Liver (tissue), 9 donors: ENCODE data around the gene TAGLN2. TPM values are rescaled to one million over a fixed set of nuclear protein-coding genes. Genes with fewer than 3 reads are reported as not detected.

Experiments
- DNase-seq: peaks from one replicate; pipeline ENCODE4 v3.0.0-alpha.2; 2017; ENCODE audit warnings: low spot score
- H3K27ac ChIP-seq, 2 donors: one replicate each; pipeline ENCODE4 v1.7.0; 2013; ENCODE audit warnings: inconsistent platforms in 2 of 2, low read length in 2 of 2, control low read depth in 1 of 2, low read depth in 1 of 2, mild to moderate bottlenecking in 1 of 2
- H3K27me3 ChIP-seq, 4 donors: one replicate each; pipeline versions ENCODE4 v1.6.1 to v1.7.0; 2013; ENCODE audit warnings: low read length in 3 of 4, inconsistent platforms in 1 of 4, mild to moderate bottlenecking in 1 of 4, moderate library complexity in 1 of 4; ENCODE audit not compliant: control insufficient read depth in 4 of 4, insufficient read depth in 4 of 4
- H3K36me3 ChIP-seq, 4 donors: one replicate each; pipeline versions ENCODE4 v1.6.1 to v1.7.0; 2013; ENCODE audit warnings: low read length in 3 of 4, mild to moderate bottlenecking in 3 of 4, low read depth in 1 of 4, moderate library complexity in 1 of 4; ENCODE audit not compliant: control insufficient read depth in 4 of 4, insufficient read depth in 3 of 4
- H3K4me1 ChIP-seq, 4 donors: one replicate each; pipeline versions ENCODE4 v1.6.1 to v1.7.0; 2013; ENCODE audit warnings: low read length in 3 of 4, mild to moderate bottlenecking in 3 of 4, moderate library complexity in 1 of 4; ENCODE audit not compliant: control insufficient read depth in 4 of 4, insufficient read depth in 4 of 4
- H3K4me3 ChIP-seq, 3 donors: one replicate each; pipeline versions ENCODE4 v1.6.1 to v1.7.0; 2013; ENCODE audit warnings: low read length in 3 of 3, control low read depth in 1 of 3, low read depth in 1 of 3, mild to moderate bottlenecking in 1 of 3
- H3K9ac ChIP-seq, 2 donors: one replicate each; pipeline ENCODE4 v1.7.0; 2013; ENCODE audit warnings: low read length in 2 of 2, mild to moderate bottlenecking in 2 of 2, moderate library complexity in 2 of 2, control low read depth in 1 of 2, low read depth in 1 of 2
- H3K9me3 ChIP-seq, 4 donors: one replicate each; pipeline versions ENCODE4 v1.6.1 to v1.7.0; 2013; ENCODE audit warnings: low read length in 3 of 4; ENCODE audit not compliant: control insufficient read depth in 4 of 4
- EGR1 ChIP-seq, 2 donors: IDR thresholded peaks; 2 replicates each; pipeline ENCODE4 v1.6.1; 2016 to 2018; ENCODE audit warnings: antibody characterized with exemption in 2 of 2, low read depth in 2 of 2
- FOXA1 ChIP-seq: IDR thresholded peaks from 2 replicates; pipeline ENCODE4 v1.6.1; 2016; ENCODE audit warnings: antibody characterized with exemption
- FOXA2 ChIP-seq: IDR thresholded peaks from 2 replicates; pipeline ENCODE4 v1.6.1; 2016; ENCODE audit warnings: antibody characterized with exemption
- GABPA ChIP-seq, 2 donors: IDR thresholded peaks in 1 of 2; conservative IDR thresholded peaks in 1 of 2; 2 replicates each; pipeline ENCODE4 v1.6.1; 2016; ENCODE audit warnings: antibody characterized with exemption in 2 of 2, mild to moderate bottlenecking in 1 of 2, moderate library complexity in 1 of 2
- HNF4A ChIP-seq, 2 donors: conservative IDR thresholded peaks; 2 replicates each; pipeline ENCODE4 v1.6.1; 2016; ENCODE audit warnings: antibody characterized with exemption in 2 of 2, mild to moderate bottlenecking in 2 of 2
- HNF4G ChIP-seq: IDR thresholded peaks from 2 replicates; pipeline ENCODE4 v1.6.1; 2016; ENCODE audit warnings: antibody characterized with exemption
- JUND ChIP-seq, 2 donors: IDR thresholded peaks; 2 replicates each; pipeline ENCODE4 v1.6.1; 2016; ENCODE audit warnings: antibody characterized with exemption in 2 of 2
- NR2F2 ChIP-seq: IDR thresholded peaks from 2 replicates; pipeline ENCODE4 v1.6.1; 2016; ENCODE audit warnings: antibody characterized with exemption
- RAD21 ChIP-seq, 2 donors: IDR thresholded peaks; 2 replicates each; pipeline ENCODE4 v1.6.1; 2016; ENCODE audit warnings: antibody characterized with exemption in 2 of 2, mild to moderate bottlenecking in 2 of 2
- RXRA ChIP-seq, 2 donors: IDR thresholded peaks; 2 replicates each; pipeline ENCODE4 v1.6.1; 2017 to 2018; ENCODE audit warnings: antibody characterized with exemption in 2 of 2, mild to moderate bottlenecking in 1 of 2
- WGBS: extraction: QIAGEN DNeasy Blood & Tissue Kit; methylation state at CpG from one replicate; pipeline ENCODE4 v1.1.7; 2013; 5-methylcytosine and 5-hydroxymethylcytosine counted together
- polyA plus RNA-seq, 2 donors: library from polyadenylated mRNA; stranded (reverse) in 1 of 2; unstranded in 1 of 2; fragments of 200-250 nt in 1 of 2; fragments of >200 nt in 1 of 2; fragmentation: Nextera tagmentation in 1 of 2; extraction: Ambion mirVana in 1 of 2; gene quantifications; one replicate each; pipeline versions ENCODE4 v1.2.1 to v1.2.3, GENCODE V29; 2013 to 2015
- total RNA-seq, 2 donors: library from RNA; depleted of rRNA; stranded (reverse); fragments of >200 nt; gene quantifications; one replicate each; pipeline ENCODE4 v1.2.3, GENCODE V29; 2014
- TF ChIP-seq, protein P1 (sequence below): IDR thresholded peaks from 2 replicates; pipeline ENCODE4 v1.6.1; 2016; ENCODE audit warnings: antibody characterized with exemption
- TF ChIP-seq, protein P2 (sequence below): fragments of 150-350 bp; IDR thresholded peaks from 2 replicates; pipeline ENCODE4 v1.5.1; 2017; ENCODE audit warnings: improper control_type of control experiment, low read depth, low read length; ENCODE audit not compliant: missing input control
- donor health status: healthy.
- donor health status: healthy.
- donor health status: healthy.
- donor health status: healthy.
- donor health status: healthy.

The TAGLN2 gene
- total and polyA plus RNA-seq, 4 donors, result 46.4 to 113 (median 79.8) TPM

DNA sequence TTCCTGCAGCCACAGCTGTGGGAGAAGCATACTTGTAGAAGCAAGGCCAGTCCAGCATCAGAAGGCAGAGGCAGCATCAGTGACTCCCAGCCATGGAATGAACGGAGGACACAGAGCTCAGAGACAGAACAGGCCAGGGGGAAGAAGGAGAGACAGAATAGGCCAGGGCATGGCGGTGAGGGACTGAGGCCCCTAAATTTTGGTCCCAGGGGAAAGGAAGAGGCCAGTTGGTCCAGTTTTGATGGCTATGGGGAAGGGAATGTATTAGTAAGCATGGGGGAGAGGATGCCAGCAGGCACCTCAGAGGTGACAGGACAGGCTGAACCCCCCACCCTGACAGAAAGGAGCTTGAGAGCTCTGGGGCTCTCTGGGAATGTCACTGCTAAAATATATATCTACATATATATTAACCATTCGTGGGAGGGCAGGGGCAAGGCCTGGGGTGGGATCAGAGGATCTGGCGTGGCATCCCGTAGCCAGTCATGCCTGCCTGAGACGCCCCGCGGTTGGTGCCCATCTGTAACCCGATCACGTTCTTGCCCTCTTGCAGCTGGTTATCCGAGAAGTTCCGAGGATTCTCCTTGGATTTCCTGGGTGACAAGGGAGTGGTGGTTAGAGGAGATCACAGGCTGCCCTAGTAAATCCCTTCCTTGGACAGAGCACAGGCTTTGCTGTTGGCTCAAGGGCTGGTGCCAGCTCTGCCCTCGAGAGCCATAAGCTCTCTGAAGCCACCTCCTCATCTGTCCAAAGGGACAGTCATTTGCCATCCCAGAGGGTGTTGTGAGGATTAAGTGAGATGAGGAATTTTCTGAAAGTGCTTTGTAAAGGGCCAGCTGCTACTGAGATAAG, 6.7 kb downstream of the TAGLN2 start (continued):
- TF ChIP-seq, protein P1, sequence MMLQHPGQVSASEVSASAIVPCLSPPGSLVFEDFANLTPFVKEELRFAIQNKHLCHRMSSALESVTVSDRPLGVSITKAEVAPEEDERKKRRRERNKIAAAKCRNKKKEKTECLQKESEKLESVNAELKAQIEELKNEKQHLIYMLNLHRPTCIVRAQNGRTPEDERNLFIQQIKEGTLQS, result no peak
- TF ChIP-seq GABPA (IDR thresholded peaks at IDR 0.05 in 1 of 2, conservative IDR thresholded peaks at IDR 0.05 in 1 of 2) (no peak), HNF4G (no peak), RAD21 (IDR thresholded peaks at IDR 0.05) (no peak)

DNA sequence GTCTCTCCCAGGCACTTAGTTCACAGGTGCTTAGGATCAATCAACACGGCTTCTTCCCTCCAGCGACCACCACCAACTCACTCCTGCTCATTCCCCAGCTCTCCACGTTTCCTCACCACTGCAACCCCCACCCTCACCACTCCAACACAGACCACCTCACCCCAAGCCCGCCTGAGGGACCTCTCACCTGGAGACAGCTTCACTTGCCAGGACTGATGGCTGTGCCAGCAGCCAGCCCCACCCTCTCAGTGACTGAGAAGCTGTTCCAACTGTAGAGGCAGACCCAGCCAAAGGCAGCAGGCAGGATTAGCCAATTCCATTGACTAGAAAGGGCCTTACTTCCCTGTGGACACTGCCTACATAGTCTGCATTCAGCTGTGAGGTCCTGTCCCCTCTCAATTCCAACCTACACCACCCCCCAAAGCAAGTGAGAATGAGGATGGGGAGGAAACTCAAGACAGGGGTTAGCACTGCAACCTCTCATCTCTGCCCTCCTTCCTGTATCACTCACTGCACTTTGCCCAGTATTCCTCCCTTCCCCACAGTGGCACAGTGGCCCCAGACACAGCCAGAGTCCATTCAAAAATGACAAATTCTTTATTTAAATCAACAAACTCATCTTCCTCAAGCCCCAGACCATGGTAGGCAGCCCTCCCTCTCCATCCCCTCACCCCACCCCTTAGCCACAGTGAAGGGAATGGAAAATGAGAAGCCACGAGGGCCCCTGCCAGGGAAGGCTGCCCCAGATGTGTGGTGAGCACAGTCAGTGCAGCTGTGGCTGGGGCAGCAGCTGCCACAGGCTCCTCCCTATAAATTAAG, 7.6 kb downstream of the TAGLN2 start:
- Histone ChIP-seq H3K4me3 (no peak overlapping the region), H3K36me3 (peaks cover 8 to 31% (median 23%) of the 10 kb centered on the region in 4 donors), H3K4me1 (peaks cover 7 to 17% (median 14%) of the 10 kb centered on the region in 4 donors), H3K27me3 (no peaks in the 10 kb centered on the region), H3K9me3 (no peaks in the 10 kb centered on the region), H3K27ac (no peak overlapping the region), H3K9ac (no peak overlapping the region)
- TF ChIP-seq RXRA (IDR thresholded peaks at IDR 0.05), result no peak
- no peak for DNase-seq
- WGBS, result 85% methylated on average over 5 of the region's 5 CpGs

DNA sequence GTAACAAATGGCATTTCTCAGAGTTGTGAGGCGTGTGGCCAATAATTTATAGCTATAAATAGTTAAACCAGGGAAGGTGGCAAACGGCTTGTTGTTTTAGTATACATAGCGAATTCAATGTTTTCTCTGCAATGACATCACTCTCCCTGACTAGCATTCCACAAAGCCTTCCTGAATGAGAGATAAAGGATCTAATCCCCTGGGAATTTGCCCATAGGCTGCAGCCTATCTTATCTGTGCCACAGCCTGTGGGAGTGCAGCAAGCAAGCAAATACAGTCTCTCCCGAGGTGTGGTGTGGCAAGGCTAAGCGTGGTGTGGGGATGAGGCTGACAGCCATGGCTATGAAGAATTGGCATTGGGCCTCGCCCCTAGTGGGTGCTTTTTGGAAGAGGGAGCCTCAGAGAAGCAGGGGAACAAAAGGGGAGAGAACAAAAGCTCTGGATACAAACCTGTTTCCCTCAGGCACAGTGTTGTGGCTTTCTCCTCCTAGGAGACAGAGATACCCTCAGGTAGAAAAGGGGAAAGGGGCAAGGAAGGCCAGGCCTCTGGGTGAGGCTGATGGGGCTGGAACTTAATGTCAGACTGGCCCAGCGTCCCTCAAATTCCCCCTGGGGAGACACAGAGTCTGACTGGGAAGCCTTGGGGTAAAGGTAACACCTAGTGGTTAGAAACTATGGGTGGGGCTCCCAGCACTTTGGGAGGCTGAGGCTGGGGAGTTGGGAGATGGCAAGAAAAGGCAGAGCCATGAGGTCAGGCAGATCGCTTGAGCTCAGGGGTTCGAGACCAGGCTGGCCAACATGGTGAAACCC, 8.9 kb downstream of the TAGLN2 start:
- H3K36me3 ChIP-seq, result peaks cover 8 to 31% (median 23%) of the 10 kb centered on the region in 4 donors
- no peak overlapping the region for H3K27ac ChIP-seq
- H3K9me3 ChIP-seq, result no peaks in the 10 kb centered on the region
- H3K4me3 ChIP-seq, result no peak overlapping the region
- WGBS, result 76% methylated on average over 9 of the region's 9 CpGs
- no peak for DNase-seq
- TF ChIP-seq EGR1 (IDR thresholded peaks at IDR 0.05; ENCODE audit: low read depth in 2 of 2) (no peak), RAD21 (IDR thresholded peaks at IDR 0.05) (no peak), NR2F2 (no peak), HNF4A (conservative IDR thresholded peaks at IDR 0.05) (no peak), FOXA2 (no peak), FOXA1 (no peak)
- H3K9ac ChIP-seq, result no peak overlapping the region
- peaks cover 0 to 4% (median 2%) of the 10 kb centered on the region in 4 donors for H3K4me1 ChIP-seq
- no peaks in the 10 kb centered on the region for H3K27me3 ChIP-seq

DNA sequence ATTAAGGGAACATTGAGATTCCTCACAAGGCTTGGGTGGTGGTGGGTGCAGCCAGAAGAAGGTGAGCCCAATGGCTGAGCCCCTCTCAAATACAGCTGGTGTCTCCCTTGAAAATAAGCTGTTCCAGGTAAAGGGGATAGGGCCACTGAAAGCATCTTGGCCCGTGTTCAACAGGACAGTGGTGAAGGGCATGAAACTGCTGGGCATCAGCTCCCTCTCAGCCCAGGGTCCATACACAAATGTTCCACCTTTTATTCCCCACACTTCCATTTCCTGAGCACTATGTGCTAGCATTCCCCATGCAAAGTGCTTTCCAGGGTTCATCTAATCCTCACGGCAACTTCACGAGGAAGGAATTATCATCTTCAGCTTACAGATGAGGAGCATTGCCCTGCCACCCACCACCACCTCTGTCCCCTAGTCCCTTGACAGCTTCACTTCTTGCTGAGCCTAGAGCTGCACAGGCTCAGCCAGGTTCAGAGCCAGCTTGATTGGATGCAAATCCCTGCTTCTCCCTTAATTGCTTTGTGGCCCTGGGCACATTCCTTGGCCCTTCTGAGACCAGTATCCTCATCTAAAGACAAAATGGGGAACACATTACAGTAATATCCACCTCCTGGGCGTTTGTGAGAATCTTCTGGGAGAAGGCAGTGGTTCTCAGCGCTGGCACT, 9.6 kb downstream of the TAGLN2 start:
- TF ChIP-seq JUND (IDR thresholded peaks at IDR 0.05) (no peak), RAD21 (IDR thresholded peaks at IDR 0.05) (no peak)
- TF ChIP-seq, protein P2, sequence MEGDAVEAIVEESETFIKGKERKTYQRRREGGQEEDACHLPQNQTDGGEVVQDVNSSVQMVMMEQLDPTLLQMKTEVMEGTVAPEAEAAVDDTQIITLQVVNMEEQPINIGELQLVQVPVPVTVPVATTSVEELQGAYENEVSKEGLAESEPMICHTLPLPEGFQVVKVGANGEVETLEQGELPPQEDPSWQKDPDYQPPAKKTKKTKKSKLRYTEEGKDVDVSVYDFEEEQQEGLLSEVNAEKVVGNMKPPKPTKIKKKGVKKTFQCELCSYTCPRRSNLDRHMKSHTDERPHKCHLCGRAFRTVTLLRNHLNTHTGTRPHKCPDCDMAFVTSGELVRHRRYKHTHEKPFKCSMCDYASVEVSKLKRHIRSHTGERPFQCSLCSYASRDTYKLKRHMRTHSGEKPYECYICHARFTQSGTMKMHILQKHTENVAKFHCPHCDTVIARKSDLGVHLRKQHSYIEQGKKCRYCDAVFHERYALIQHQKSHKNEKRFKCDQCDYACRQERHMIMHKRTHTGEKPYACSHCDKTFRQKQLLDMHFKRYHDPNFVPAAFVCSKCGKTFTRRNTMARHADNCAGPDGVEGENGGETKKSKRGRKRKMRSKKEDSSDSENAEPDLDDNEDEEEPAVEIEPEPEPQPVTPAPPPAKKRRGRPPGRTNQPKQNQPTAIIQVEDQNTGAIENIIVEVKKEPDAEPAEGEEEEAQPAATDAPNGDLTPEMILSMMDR, result no peak
- 76% methylated on average over 5 of the region's 5 CpGs for WGBS
- H3K9me3 ChIP-seq, result no peaks in the 10 kb centered on the region
- DNase-seq, result no peak
- H3K27me3 ChIP-seq, result no peaks in the 10 kb centered on the region
- no peak overlapping the region for H3K9ac ChIP-seq
- no peak overlapping the region for H3K27ac ChIP-seq
- no peak overlapping the region for H3K4me3 ChIP-seq
- H3K4me1 ChIP-seq, result peaks cover 0 to 3% (median 0%) of the 10 kb centered on the region in 4 donors
- H3K36me3 ChIP-seq, result peaks cover 8 to 31% (median 22%) of the 10 kb centered on the region in 4 donors
